ENCODE measurements around the gene KSR2. TPM values are rescaled to one million over a fixed set of nuclear protein-coding genes. Genes with fewer than 3 reads are reported as not detected.

Gene KSR2
- total RNA-seq, 1 donor from 2014 or later, result not detected

GRCh38 chr12:117827660-117828059, 141.1 kb downstream of the KSR2 start:
- FAIRE-seq, result no peak
- no peak for DNase-seq (ENCODE audit: low read depth)
- Histone ChIP-seq H3K27me3 (ENCODE audit: control insufficient read depth, insufficient read depth, low read length) (no peaks in the 10 kb centered on the region), H3K36me3 (ENCODE audit: control insufficient read depth, insufficient read depth, low read length) (no peaks in the 10 kb centered on the region), H3K4me3 (ENCODE audit: low read depth, low read length) (no peak overlapping the region)
- TF ChIP-seq CTCF (IDR thresholded peaks at IDR 0.05; ENCODE audit: insufficient read depth, low read length, severe bottlenecking), result no peak

- FAIRE-seq (no peak), DNase-seq (ENCODE audit: low read depth) (no peak)
- Histone ChIP-seq H3K27me3 (ENCODE audit: control insufficient read depth, insufficient read depth, low read length) (no peaks in the 10 kb centered on the region), H3K36me3 (ENCODE audit: control insufficient read depth, insufficient read depth, low read length) (no peaks in the 10 kb centered on the region), H3K4me3 (ENCODE audit: low read depth, low read length) (no peak overlapping the region)
- no peak for TF ChIP-seq CTCF (IDR thresholded peaks at IDR 0.05; ENCODE audit: insufficient read depth, low read length, severe bottlenecking)
These were observed 143.0 kb downstream of the KSR2 start for GRCh38 chr12:117825827-117826226.

- Histone ChIP-seq H3K27me3 (ENCODE audit: control insufficient read depth, insufficient read depth, low read length) (no peaks in the 10 kb centered on the region), H3K36me3 (ENCODE audit: control insufficient read depth, insufficient read depth, low read length) (no peaks in the 10 kb centered on the region), H3K4me3 (ENCODE audit: low read depth, low read length) (no peak overlapping the region)
- no peak for TF ChIP-seq CTCF (IDR thresholded peaks at IDR 0.05; ENCODE audit: insufficient read depth, low read length, severe bottlenecking)
- FAIRE-seq (no peak), DNase-seq (ENCODE audit: low read depth) (no peak)
These were observed 147.2 kb downstream of the KSR2 start for GRCh38 chr12:117821480-117822175.

GRCh38 chr12:117820216-117820907, 148.4 kb downstream of the KSR2 start:
- H3K4me3 ChIP-seq (ENCODE audit: low read depth, low read length), result no peak overlapping the region
- H3K36me3 ChIP-seq (ENCODE audit: control insufficient read depth, insufficient read depth, low read length), result no peaks in the 10 kb centered on the region
- no peaks in the 10 kb centered on the region for H3K27me3 ChIP-seq (ENCODE audit: control insufficient read depth, insufficient read depth, low read length)
- FAIRE-seq, result no peak
- no peak for TF ChIP-seq CTCF (IDR thresholded peaks at IDR 0.05; ENCODE audit: insufficient read depth, low read length, severe bottlenecking)
- DNase-seq (ENCODE audit: low read depth), result no peak

GRCh38 chr12:117819160-117819559, 149.6 kb downstream of the KSR2 start:
- no peaks in the 10 kb centered on the region for H3K36me3 ChIP-seq (ENCODE audit: control insufficient read depth, insufficient read depth, low read length)
- no peaks in the 10 kb centered on the region for H3K27me3 ChIP-seq (ENCODE audit: control insufficient read depth, insufficient read depth, low read length)
- TF ChIP-seq CTCF (IDR thresholded peaks at IDR 0.05; ENCODE audit: insufficient read depth, low read length, severe bottlenecking), result no peak
- no peak for FAIRE-seq
- H3K4me3 ChIP-seq (ENCODE audit: low read depth, low read length), result no peak overlapping the region
- DNase-seq (ENCODE audit: low read depth), result no peak
